ENCODE data around the gene DNAL4. TPM values are rescaled to one million over a fixed set of nuclear protein-coding genes. Genes with fewer than 3 reads are reported as not detected.

The DNAL4 gene
- total RNA-seq, 4 donors from 2014 or later = 21.8 to 27.7 (median 27.6) TPM

DNA sequence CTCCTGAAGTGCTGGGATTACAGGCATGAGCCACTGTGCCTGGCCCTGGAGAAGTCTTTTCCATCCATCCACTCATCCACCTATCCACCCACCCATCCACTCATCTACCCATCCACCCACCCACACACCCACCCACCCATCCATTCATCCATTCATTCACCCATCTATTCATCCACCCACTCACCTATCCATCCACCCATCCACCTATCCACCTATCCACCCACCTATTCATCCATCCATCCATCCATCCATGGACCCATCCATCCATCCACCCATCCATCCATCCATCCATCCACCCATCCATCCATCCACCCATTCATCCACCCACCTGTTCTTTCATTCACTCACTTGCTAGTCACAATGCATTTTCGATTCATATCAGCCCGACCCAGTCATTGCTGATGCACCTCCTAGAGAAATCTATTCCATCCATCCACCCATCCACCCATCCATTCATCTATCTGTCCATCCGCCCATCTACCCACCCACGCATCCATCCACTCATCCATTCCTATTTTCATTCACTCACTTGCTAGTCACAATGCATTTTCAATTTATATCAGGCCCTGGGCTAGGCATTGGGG, 20.5 kb downstream of the DNAL4 start:
- Histone ChIP-seq H3K36me3 (no peaks in the 10 kb centered on the region), H3K27ac (no peak overlapping the region), H3K4me3 (no peak overlapping the region), H3K9me3 (no peaks in the 10 kb centered on the region), H3K4me1 (peaks cover 29% of the 10 kb centered on the region), H3K27me3 (no peaks in the 10 kb centered on the region)
- 95% methylated on average over 4 of the region's 4 CpGs for WGBS
- no peak for DNase-seq (ENCODE audit: low spot score in 2 of 2)
- TF ChIP-seq POLR2A (IDR thresholded peaks at IDR 0.05) (no peak), EP300 (IDR thresholded peaks at IDR 0.05) (no peak), POLR2AphosphoS5 (IDR thresholded peaks at IDR 0.05) (no peak)
- TF ChIP-seq, protein P1, sequence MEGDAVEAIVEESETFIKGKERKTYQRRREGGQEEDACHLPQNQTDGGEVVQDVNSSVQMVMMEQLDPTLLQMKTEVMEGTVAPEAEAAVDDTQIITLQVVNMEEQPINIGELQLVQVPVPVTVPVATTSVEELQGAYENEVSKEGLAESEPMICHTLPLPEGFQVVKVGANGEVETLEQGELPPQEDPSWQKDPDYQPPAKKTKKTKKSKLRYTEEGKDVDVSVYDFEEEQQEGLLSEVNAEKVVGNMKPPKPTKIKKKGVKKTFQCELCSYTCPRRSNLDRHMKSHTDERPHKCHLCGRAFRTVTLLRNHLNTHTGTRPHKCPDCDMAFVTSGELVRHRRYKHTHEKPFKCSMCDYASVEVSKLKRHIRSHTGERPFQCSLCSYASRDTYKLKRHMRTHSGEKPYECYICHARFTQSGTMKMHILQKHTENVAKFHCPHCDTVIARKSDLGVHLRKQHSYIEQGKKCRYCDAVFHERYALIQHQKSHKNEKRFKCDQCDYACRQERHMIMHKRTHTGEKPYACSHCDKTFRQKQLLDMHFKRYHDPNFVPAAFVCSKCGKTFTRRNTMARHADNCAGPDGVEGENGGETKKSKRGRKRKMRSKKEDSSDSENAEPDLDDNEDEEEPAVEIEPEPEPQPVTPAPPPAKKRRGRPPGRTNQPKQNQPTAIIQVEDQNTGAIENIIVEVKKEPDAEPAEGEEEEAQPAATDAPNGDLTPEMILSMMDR (IDR thresholded peaks at IDR 0.05) = no peak

DNA sequence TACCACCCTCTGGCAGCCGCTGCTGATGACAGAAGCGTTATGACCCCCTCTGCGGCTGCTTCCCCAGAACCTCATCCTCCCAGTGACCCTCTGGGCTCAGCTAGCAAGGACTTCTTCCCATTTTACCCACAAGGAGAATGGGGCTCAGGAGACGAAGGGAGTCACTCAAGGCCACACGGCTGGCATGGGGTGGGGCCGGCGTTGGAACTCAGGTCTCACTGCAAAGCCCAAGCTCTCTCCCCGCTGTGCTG, 21.4 kb downstream of the DNAL4 start:
- TF ChIP-seq, protein P1 (IDR thresholded peaks at IDR 0.05) = no peak
- TF ChIP-seq POLR2AphosphoS5 (IDR thresholded peaks at IDR 0.05) (no peak), EP300 (IDR thresholded peaks at IDR 0.05) (no peak), POLR2A (IDR thresholded peaks at IDR 0.05) (no peak)
- H3K27ac ChIP-seq = no peak overlapping the region

DNA sequence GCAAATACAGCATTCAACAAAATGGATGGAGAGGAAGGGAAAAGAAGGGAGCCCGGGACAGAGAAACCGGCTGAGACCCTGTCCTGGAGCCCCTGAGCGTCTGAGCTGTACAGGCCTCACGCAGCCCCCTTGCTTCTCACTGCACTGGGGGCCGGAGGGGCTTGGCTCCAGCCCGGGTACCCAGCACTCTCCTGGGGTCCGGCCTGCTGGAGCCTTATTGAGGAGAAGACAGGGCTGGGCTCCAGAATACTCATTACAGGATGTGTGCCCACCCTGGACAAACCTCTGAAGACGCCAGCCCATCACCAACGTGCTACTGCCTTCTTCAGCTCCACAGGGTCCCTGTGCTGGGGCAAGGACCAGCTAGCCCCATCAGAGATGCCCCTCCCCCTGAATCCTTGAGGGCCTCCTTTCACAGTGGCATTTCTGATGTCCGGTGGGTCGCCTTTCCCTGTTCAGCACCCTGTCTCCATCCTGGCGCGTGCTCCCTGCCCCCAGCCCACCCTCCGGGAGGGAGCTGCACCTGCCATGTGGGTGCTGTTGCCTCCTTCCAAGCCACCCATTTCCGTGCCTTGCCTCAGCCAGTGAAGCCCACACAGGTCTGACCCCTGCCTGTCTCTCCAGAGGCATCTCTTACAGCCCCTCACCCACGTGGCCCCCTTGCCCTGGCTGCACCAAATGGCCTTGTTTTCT, 23.5 kb downstream of the DNAL4 start:
- peaks cover 18% of the 10 kb centered on the region for H3K4me1 ChIP-seq
- no peaks in the 10 kb centered on the region for H3K36me3 ChIP-seq
- no peaks in the 10 kb centered on the region for H3K9me3 ChIP-seq
- WGBS = 95% methylated on average over 14 of the region's 16 CpGs
- H3K27me3 ChIP-seq = no peaks in the 10 kb centered on the region
- no peak overlapping the region for H3K4me3 ChIP-seq
- H3K27ac ChIP-seq = no peak overlapping the region
- no peak for TF ChIP-seq POLR2AphosphoS5 (IDR thresholded peaks at IDR 0.05)
- TF ChIP-seq EP300 (IDR thresholded peaks at IDR 0.05) = no peak
- TF ChIP-seq, protein P1 (IDR thresholded peaks at IDR 0.05) = no peak
- no peak for TF ChIP-seq POLR2A (IDR thresholded peaks at IDR 0.05)
- no peak for DNase-seq (ENCODE audit: low spot score in 2 of 2)

More for the DNA sequence above, 21.4 kb downstream of the DNAL4 start:
- Histone ChIP-seq H3K36me3 (no peaks in the 10 kb centered on the region), H3K4me1 (peaks cover 29% of the 10 kb centered on the region), H3K9me3 (no peaks in the 10 kb centered on the region), H3K27me3 (no peaks in the 10 kb centered on the region), H3K4me3 (no peak overlapping the region)
- DNase-seq (ENCODE audit: low spot score in 2 of 2) = no peak
- WGBS = 86% methylated on average over 5 of the region's 8 CpGs

DNA sequence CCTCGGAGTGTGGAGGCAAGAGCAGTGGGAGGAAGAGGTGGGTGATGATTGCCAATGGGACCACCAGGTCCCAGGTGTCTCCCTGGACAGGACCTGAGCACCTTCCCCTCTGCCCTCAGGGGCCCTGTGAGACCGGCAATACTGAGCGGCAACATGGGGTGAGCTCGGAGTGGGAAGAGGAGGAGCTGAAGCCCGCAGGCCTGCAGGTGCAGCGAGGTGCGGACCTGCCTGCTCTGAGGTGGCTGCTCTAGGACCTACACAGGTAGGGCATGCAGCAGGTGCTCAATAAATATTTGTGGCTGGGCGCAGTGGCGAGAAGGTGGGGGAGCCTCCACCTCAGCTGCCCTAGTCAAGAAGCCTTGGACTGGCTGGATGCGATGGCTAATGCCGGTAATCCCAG, 25.9 kb downstream of the DNAL4 start:
- 86% methylated on average over 5 of the region's 11 CpGs for WGBS
- Histone ChIP-seq H3K4me1 (peaks cover 3% of the 10 kb centered on the region), H3K27me3 (no peaks in the 10 kb centered on the region), H3K27ac (no peak overlapping the region), H3K9me3 (no peaks in the 10 kb centered on the region), H3K4me3 (no peak overlapping the region), H3K36me3 (no peaks in the 10 kb centered on the region)
- no peak for DNase-seq (ENCODE audit: low spot score in 2 of 2)
- TF ChIP-seq, protein P1 (IDR thresholded peaks at IDR 0.05) = no peak
- TF ChIP-seq POLR2A (IDR thresholded peaks at IDR 0.05) = no peak
- no peak for TF ChIP-seq POLR2AphosphoS5 (IDR thresholded peaks at IDR 0.05)
- TF ChIP-seq EP300 (IDR thresholded peaks at IDR 0.05) = no peak

DNA sequence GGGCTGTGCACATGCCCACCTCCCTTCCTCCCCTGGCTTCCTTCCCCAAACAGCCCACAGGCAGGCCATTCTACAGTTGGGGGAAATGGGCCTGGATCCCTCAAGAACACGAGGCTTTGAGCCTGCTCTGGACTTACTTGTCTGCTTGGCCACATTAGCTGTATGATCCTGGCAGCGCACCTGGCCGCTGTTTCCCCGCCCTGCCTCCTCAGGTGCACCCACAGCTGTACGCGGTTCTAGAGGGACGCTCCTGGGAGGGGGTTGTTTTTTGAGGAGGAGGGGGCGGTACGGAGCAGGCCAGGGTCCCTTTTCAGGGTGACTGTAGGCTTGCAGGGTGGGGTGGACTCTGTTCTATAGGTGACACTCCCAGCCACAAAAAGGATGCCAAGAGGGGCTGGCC, 26.6 kb downstream of the DNAL4 start:
- no peaks in the 10 kb centered on the region for H3K27me3 ChIP-seq
- H3K27ac ChIP-seq = no peak overlapping the region
- no peak overlapping the region for H3K4me3 ChIP-seq
- no peak for DNase-seq (ENCODE audit: low spot score in 2 of 2)
- no peaks in the 10 kb centered on the region for H3K36me3 ChIP-seq
- peaks cover 3% of the 10 kb centered on the region for H3K4me1 ChIP-seq
- no peaks in the 10 kb centered on the region for H3K9me3 ChIP-seq
- whole genome bisulfite sequencing = 70% methylated on average over 7 of the region's 9 CpGs
- TF ChIP-seq POLR2AphosphoS5 (IDR thresholded peaks at IDR 0.05) (no peak), POLR2A (IDR thresholded peaks at IDR 0.05) (no peak)
- TF ChIP-seq, protein P1 (IDR thresholded peaks at IDR 0.05) = no peak
